ENCODE data around the gene EEF1A2. TPM values are rescaled to one million over a fixed set of nuclear protein-coding genes. Genes with fewer than 3 reads are reported as not detected.

Gene EEF1A2
- total and polyA plus RNA-seq, 2 donors (not counting 3 experiments of a cell fraction or from before 2014, with no cell fraction given), result 2.7 to 3.4 TPM

GRCh38 chr20:63529861-63530787, 31.2 kb upstream of the EEF1A2 start:
- Histone ChIP-seq H2AFZ (ENCODE audit: low read depth, low read length) (no peak overlapping the region), H3K79me2 (ENCODE audit: control insufficient read depth, insufficient read depth, low read length) (no peaks in the 10 kb centered on the region), H4K20me1 (replicated peaks; ENCODE audit: control insufficient read depth, extremely low read depth, insufficient read depth, low read length) (no peaks in the 10 kb centered on the region), H3K36me3 (ENCODE audit: control insufficient read depth in 2 of 2, extremely low read depth in 1 of 2, insufficient read depth in 2 of 2, low read length in 2 of 2) (no peaks in the 10 kb centered on the region), H3K27me3 (ENCODE audit: control insufficient read depth in 2 of 2, insufficient read depth in 2 of 2, low read length in 2 of 2) (no peaks in the 10 kb centered on the region), H3K9ac (replicated peaks; ENCODE audit: extremely low read depth, insufficient read depth, low read length) (no peak overlapping the region), H3K27ac (ENCODE audit: insufficient read depth, low read depth, low read length) (no peak overlapping the region), H3K4me3 (replicated peaks in 1 of 3; ENCODE audit: insufficient read depth in 1 of 3, low read depth in 1 of 3, low read length in 3 of 3) (no peak overlapping the region), H3K9me1 (replicated peaks; ENCODE audit: control insufficient read depth, extremely low read depth, insufficient read depth, low read length) (no peaks in the 10 kb centered on the region), H3K4me2 (ENCODE audit: insufficient read depth, low read length) (no peak overlapping the region), H3K4me1 (ENCODE audit: control insufficient read depth, extremely low read depth, insufficient read depth, low read length) (no peaks in the 10 kb centered on the region), H3K9me3 (replicated peaks; ENCODE audit: control insufficient read depth, insufficient read depth, low read length) (no peaks in the 10 kb centered on the region)
- CTCF ChIA-PET, result interaction anchor here (0.8 to 3.2 kb wide), 2 partner anchors 8 to 10 kb away, joined by 4 to 12 read pairs; partner anchors contain the start of genes PPDPF and PTK6
- TF ChIP-seq JUN (IDR thresholded peaks at IDR 0.05; ENCODE audit: borderline replicate concordance, insufficient read depth, insufficient read length, low read depth), result no peak
- no peak for TF ChIP-seq EZH2 (IDR thresholded peaks at IDR 0.05; ENCODE audit: borderline replicate concordance, low read depth, low read length, severe bottlenecking)
- no peak for TF ChIP-seq POLR2AphosphoS5 (IDR thresholded peaks at IDR 0.05; ENCODE audit: insufficient read depth, low read depth, low read length)
- no peak for TF ChIP-seq CTCF (IDR thresholded peaks at IDR 0.05; ENCODE audit: extremely low read depth in 1 of 2, insufficient read depth in 1 of 2, low read depth in 1 of 2, low read length in 2 of 2)
- no TSS peak for BruUV-seq (replicated peaks)
- FAIRE-seq, result no peak
- dilution Hi-C loops (cut with MboI; ENCODE audit: extremely low pct_ligation_motif_present, low sequenced_read_pairs), result no loop called here
- no peak for DNase-seq (ENCODE audit: low read depth, low spot score)
- POLR2A ChIA-PET, result interaction anchor here (1.4 kb wide), 1 partner anchor 10 kb away, joined by 9 read pairs; the partner anchor contains the start of gene PPDPF
- intact Hi-C loops (cut with micrococcal nuclease), result no loop called here

All from endothelial cell of umbilical vein (primary cell).